ENCODE measurements around the gene EYA4. TPM values are rescaled to one million over a fixed set of nuclear protein-coding genes. Genes with fewer than 3 reads are reported as not detected.

The EYA4 gene
- polyA plus RNA-seq, 2 of the 4 experiments (the other 2 are of a cell fraction), result 14.4 to 28.3 TPM

DNA sequence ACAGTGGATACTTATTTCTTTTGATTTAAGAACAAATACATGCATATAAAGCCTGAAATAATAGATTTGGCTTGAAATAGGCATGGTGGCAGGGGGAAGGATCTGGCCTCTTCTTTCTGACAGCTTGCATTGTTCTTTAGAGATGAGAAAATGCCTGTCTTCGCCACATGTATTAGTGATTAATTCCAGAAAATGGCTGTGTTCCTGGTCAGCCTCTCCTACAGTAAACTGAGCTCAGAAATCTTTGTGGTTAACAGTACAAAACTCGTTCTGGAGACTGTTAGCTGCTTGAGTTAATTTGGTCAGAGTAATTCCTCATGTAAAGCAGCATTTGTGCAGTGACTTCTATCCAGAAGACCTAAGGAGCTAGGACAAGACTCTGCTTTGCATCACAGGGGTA is 151.5 kb downstream of the EYA4 start:
- POLR2A ChIA-PET, result no interaction called here
- H3K4me1 ChIP-seq, result peaks cover 10% of the 10 kb centered on the region; the same call in 2 of the 3 replicates
- H3K27ac ChIP-seq, result no peak overlapping the region
- ATAC-seq (no peak), FAIRE-seq (no peak), DNase-seq (ENCODE audit: low read depth in 1 of 2, low spot score in 1 of 2) (no peak)
- TF ChIP-seq NR3C1 (IDR thresholded peaks at IDR 0.05) (no peak), SMC3 (IDR thresholded peaks at IDR 0.05) (no peak), MYC (IDR thresholded peaks at IDR 0.05; ENCODE audit: borderline replicate concordance, low read length) (no peak), BHLHE40 (IDR thresholded peaks at IDR 0.05; ENCODE audit: low read depth, low read length) (no peak), RCOR1 (IDR thresholded peaks at IDR 0.05; ENCODE audit: low read depth, low read length) (no peak), MAFK (IDR thresholded peaks at IDR 0.05; ENCODE audit: partially characterized antibody) (no peak), CBX8 (IDR thresholded peaks at IDR 0.05) (no peak), PHF8 (IDR thresholded peaks at IDR 0.05; ENCODE audit: borderline replicate concordance, low read depth) (no peak)
- TF ChIP-seq, protein P1, sequence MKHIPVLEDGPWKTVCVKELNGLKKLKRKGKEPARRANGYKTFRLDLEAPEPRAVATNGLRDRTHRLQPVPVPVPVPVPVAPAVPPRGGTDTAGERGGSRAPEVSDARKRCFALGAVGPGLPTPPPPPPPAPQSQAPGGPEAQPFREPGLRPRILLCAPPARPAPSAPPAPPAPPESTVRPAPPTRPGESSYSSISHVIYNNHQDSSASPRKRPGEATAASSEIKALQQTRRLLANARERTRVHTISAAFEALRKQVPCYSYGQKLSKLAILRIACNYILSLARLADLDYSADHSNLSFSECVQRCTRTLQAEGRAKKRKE (CRISPR knock-in tag; IDR thresholded peaks at IDR 0.05; ENCODE audit: low read depth), result no peak
- TF ChIP-seq, protein P2, sequence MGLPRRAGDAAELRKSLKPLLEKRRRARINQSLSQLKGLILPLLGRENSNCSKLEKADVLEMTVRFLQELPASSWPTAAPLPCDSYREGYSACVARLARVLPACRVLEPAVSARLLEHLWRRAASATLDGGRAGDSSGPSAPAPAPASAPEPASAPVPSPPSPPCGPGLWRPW (IDR thresholded peaks at IDR 0.05), result no peak
- no peaks in the 10 kb centered on the region for H3K9me3 ChIP-seq
- WGBS (ENCODE audit: missing lambda C conversion rate), result 85% methylated on average over 2 of the region's 2 CpGs
- H3K4me2 ChIP-seq, result no peak overlapping the region
- CTCF ChIA-PET, result interaction anchor here (1.4 kb wide), 1 partner anchor 14 kb away, joined by 3 read pairs; no protein-coding TSS in a partner anchor
- H3K4me3 ChIP-seq, result no peak overlapping the region

DNA sequence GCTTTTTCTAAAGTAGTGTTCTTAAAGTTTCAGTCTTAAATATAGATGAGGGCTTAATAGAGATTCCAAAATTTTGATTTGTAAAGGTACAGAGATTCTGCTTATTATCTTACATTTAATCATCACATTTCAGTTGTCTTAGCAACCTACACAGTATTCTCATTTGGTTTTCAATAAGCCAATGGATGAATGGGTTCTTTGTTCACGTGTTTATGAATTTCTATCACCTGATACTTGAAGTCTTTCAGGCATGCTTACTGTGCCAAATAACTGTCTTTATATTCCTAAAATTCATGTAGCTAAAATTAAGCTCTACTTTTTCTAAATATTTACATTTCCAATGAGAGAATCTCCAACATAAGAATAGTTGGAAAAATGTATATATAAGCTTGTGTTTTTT is 152.7 kb downstream of the EYA4 start:
- TF ChIP-seq EHF (CRISPR knock-in tag; IDR thresholded peaks at IDR 0.05), result no peak
- TF ChIP-seq FOXS1 (CRISPR knock-in tag; IDR thresholded peaks at IDR 0.05), result no peak
- TF ChIP-seq RARB (CRISPR knock-in tag; IDR thresholded peaks at IDR 0.05), result no peak
- no peak for TF ChIP-seq NR3C1 (IDR thresholded peaks at IDR 0.05)
- no peak for TF ChIP-seq HDAC2 (IDR thresholded peaks at IDR 0.05)
- TF ChIP-seq, protein P3, sequence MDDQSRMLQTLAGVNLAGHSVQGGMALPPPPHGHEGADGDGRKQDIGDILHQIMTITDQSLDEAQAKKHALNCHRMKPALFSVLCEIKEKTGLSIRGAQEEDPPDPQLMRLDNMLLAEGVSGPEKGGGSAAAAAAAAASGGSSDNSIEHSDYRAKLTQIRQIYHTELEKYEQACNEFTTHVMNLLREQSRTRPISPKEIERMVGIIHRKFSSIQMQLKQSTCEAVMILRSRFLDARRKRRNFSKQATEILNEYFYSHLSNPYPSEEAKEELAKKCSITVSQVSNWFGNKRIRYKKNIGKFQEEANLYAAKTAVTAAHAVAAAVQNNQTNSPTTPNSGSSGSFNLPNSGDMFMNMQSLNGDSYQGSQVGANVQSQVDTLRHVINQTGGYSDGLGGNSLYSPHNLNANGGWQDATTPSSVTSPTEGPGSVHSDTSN (IDR thresholded peaks at IDR 0.05), result no peak
- no peak for TF ChIP-seq CHD4 (IDR thresholded peaks at IDR 0.05; ENCODE audit: borderline replicate concordance)
- no peak for TF ChIP-seq CHD2 (IDR thresholded peaks at IDR 0.05; ENCODE audit: low read length, partially characterized antibody)
- no peak for TF ChIP-seq EP300 (IDR thresholded peaks at IDR 0.05)
- TF ChIP-seq FOSB (CRISPR knock-in tag; IDR thresholded peaks at IDR 0.05), result no peak
- no peak for TF ChIP-seq TFCP2L1 (CRISPR knock-in tag; IDR thresholded peaks at IDR 0.05)
- TF ChIP-seq RAD21 (conservative IDR thresholded peaks at IDR 0.05 in 1 of 2, IDR thresholded peaks at IDR 0.05 in 1 of 2), result no peak
- TF ChIP-seq SMC3 (IDR thresholded peaks at IDR 0.05), result no peak
- no peak for TF ChIP-seq SREBF2 (IDR thresholded peaks at IDR 0.05)
- no peak for TF ChIP-seq BHLHE40 (IDR thresholded peaks at IDR 0.05; ENCODE audit: low read depth, low read length)
- TF ChIP-seq CBX8 (IDR thresholded peaks at IDR 0.05), result no peak
- TF ChIP-seq POLR2A (IDR thresholded peaks at IDR 0.05; ENCODE audit: low read length), result no peak
- no peak overlapping the region for H3K27ac ChIP-seq
- ATAC-seq (no peak), FAIRE-seq (no peak), DNase-seq (ENCODE audit: low read depth in 1 of 2, low spot score in 1 of 2) (no peak)
- peaks cover 10% of the 10 kb centered on the region; the same call in 2 of the 3 replicates for H3K4me1 ChIP-seq
- no peak overlapping the region for H3K4me3 ChIP-seq
- ChIA-PET POLR2A (no interaction called here), CTCF (no interaction called here)
- 91% methylated on average over 1 of the region's 1 CpG for WGBS (ENCODE audit: missing lambda C conversion rate)
- H3K9me3 ChIP-seq, result no peaks in the 10 kb centered on the region
- H3K4me2 ChIP-seq, result no peak overlapping the region

DNA sequence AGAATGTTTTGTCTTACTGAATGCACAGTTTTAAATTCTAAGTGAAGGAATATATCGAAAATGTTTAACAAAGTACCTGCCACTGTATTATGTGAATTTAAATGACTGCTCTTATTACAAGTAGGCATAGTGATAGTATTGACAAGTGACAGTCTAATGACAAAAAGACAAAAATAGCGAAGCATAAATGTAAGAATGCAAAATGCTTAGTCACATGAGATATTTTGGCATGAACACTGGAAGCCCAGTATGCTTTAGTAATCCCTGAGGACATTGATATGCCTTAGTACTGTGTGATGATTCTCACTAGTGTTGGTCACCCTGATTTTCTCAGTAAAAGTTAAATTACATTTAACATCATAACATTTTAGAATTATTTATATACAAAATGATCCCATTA is 153.5 kb downstream of the EYA4 start:
- FAIRE-seq (no peak), DNase-seq (ENCODE audit: low read depth in 1 of 2, low spot score in 1 of 2) (no peak), ATAC-seq (no peak)
- WGBS (ENCODE audit: missing lambda C conversion rate), result 89% methylated on average over 2 of the region's 2 CpGs
- ChIA-PET CTCF (no interaction called here), POLR2A (no interaction called here)
- TF ChIP-seq MAZ (IDR thresholded peaks at IDR 0.05; ENCODE audit: borderline replicate concordance, low read depth, low read length), result no peak
- no peak for TF ChIP-seq RAD21 (conservative IDR thresholded peaks at IDR 0.05 in 1 of 2, IDR thresholded peaks at IDR 0.05 in 1 of 2)
- TF ChIP-seq, protein P4, sequence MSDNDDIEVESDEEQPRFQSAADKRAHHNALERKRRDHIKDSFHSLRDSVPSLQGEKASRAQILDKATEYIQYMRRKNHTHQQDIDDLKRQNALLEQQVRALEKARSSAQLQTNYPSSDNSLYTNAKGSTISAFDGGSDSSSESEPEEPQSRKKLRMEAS (IDR thresholded peaks at IDR 0.05), result no peak
- no peak for TF ChIP-seq POLR2A (IDR thresholded peaks at IDR 0.05; ENCODE audit: low read length)
- TF ChIP-seq, protein P5, sequence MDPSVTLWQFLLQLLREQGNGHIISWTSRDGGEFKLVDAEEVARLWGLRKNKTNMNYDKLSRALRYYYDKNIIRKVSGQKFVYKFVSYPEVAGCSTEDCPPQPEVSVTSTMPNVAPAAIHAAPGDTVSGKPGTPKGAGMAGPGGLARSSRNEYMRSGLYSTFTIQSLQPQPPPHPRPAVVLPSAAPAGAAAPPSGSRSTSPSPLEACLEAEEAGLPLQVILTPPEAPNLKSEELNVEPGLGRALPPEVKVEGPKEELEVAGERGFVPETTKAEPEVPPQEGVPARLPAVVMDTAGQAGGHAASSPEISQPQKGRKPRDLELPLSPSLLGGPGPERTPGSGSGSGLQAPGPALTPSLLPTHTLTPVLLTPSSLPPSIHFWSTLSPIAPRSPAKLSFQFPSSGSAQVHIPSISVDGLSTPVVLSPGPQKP (IDR thresholded peaks at IDR 0.05; ENCODE audit: low read depth, low read length), result no peak
- no peak for TF ChIP-seq RNF2 (IDR thresholded peaks at IDR 0.05; ENCODE audit: borderline replicate concordance, low read depth)
- TF ChIP-seq HOXB5 (CRISPR knock-in tag; IDR thresholded peaks at IDR 0.05), result no peak
- TF ChIP-seq JUNB (IDR thresholded peaks at IDR 0.05), result no peak
- TF ChIP-seq ZFP36 (IDR thresholded peaks at IDR 0.05; ENCODE audit: borderline replicate concordance, partially characterized antibody), result no peak
- no peak for TF ChIP-seq GATA3 (IDR thresholded peaks at IDR 0.05; ENCODE audit: borderline replicate concordance)
- no peak for TF ChIP-seq SMC3 (IDR thresholded peaks at IDR 0.05)
- TF ChIP-seq NFE2L2 (conservative IDR thresholded peaks at IDR 0.05; ENCODE audit: low read length), result no peak
- TF ChIP-seq NR3C1 (IDR thresholded peaks at IDR 0.05), result no peak
- TF ChIP-seq MAFK (IDR thresholded peaks at IDR 0.05; ENCODE audit: partially characterized antibody), result no peak
- TF ChIP-seq SREBF2 (IDR thresholded peaks at IDR 0.05), result no peak
- no peak for TF ChIP-seq ZC3H11A (IDR thresholded peaks at IDR 0.05)
- no peak for TF ChIP-seq CEBPB (IDR thresholded peaks at IDR 0.05)
- Histone ChIP-seq H3K4me2 (no peak overlapping the region), H3K4me3 (no peak overlapping the region), H3K4me1 (peaks cover 10% of the 10 kb centered on the region; the same call in 2 of the 3 replicates), H3K9me3 (no peaks in the 10 kb centered on the region), H3K27ac (no peak overlapping the region)
